Keratinocyte (primary cell): Measurements from ENCODE around the gene SMARCC2.

Experiments
- CTCF ChIP-seq, 3 experiments: IDR thresholded peaks in 1 of 3; conservative IDR thresholded peaks in 1 of 3; optimal IDR thresholded peaks in 1 of 3; 2 replicates in 2 of 3; 3 replicates in 1 of 3; pipeline versions ENCODE3 to v1.5.1; 2011; ENCODE audit warnings: low read length in 3 of 3, mild to moderate bottlenecking in 3 of 3, moderate library complexity in 2 of 3, control low read depth in 1 of 3, inconsistent platforms in 1 of 3; ENCODE audit not compliant: insufficient read depth in 2 of 3; ENCODE audit errors: extremely low read depth in 1 of 3
- EZH2 ChIP-seq: IDR thresholded peaks from one replicate; pipeline ENCODE4 v1.6.1; 2012; ENCODE audit warnings: inconsistent platforms, mild to moderate bottlenecking, low read length, moderate library complexity

- TF ChIP-seq EZH2: no peak
- no peak for TF ChIP-seq CTCF (optimal IDR thresholded peaks at IDR 0.05 in 1 of 3, IDR thresholded peaks at IDR 0.05 in 1 of 3, conservative IDR thresholded peaks at IDR 0.05 in 1 of 3; ENCODE audit: extremely low read depth in 1 of 3, insufficient read depth in 2 of 3, low read length in 3 of 3)
These were observed 15.0 kb upstream of the SMARCC2 start for GRCh38 chr12:56204275-56204674.
